Hippocampal formation (tissue), 2 donors: ENCODE data around the gene OR2Y1.
"Not testable (repeated sequence)": the region's sequence is repeated elsewhere in the genome, so short reads cannot be mapped to it uniquely, and the experiment has no call there.

Experiments used
- DNase-seq, 2 donors: peaks; one replicate each; lab custom pipeline; 2025; lab: John Stamatoyannopoulos, UW

OR2Y1 gene, protein sequence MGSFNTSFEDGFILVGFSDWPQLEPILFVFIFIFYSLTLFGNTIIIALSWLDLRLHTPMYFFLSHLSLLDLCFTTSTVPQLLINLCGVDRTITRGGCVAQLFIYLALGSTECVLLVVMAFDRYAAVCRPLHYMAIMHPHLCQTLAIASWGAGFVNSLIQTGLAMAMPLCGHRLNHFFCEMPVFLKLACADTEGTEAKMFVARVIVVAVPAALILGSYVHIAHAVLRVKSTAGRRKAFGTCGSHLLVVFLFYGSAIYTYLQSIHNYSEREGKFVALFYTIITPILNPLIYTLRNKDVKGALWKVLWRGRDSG

DNA sequence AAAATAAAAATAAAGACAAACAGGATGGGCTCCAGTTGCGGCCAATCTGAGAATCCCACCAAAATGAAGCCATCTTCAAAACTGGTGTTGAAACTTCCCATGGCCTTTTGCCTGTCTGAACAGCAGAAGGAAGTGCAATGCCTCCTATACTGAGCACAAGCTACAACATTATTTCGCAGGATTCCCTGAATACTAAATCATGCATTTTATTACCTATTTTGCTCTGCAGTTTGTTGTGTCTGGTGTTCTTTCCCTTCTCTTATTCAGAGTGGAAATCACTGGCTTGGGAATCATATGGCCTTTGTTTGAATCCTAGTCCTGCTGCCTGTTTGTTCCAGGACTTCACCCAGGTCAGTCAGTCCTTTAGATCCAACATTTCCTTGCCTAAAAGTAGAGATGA is at the start of gene OR2Y1:
Gene OR2Y1 (minus strand): TSS at position 101 of the 400 bp plus-strand sequence. CDS start 0 bp downstream, at position 101.
- no peak for DNase-seq

DNA sequence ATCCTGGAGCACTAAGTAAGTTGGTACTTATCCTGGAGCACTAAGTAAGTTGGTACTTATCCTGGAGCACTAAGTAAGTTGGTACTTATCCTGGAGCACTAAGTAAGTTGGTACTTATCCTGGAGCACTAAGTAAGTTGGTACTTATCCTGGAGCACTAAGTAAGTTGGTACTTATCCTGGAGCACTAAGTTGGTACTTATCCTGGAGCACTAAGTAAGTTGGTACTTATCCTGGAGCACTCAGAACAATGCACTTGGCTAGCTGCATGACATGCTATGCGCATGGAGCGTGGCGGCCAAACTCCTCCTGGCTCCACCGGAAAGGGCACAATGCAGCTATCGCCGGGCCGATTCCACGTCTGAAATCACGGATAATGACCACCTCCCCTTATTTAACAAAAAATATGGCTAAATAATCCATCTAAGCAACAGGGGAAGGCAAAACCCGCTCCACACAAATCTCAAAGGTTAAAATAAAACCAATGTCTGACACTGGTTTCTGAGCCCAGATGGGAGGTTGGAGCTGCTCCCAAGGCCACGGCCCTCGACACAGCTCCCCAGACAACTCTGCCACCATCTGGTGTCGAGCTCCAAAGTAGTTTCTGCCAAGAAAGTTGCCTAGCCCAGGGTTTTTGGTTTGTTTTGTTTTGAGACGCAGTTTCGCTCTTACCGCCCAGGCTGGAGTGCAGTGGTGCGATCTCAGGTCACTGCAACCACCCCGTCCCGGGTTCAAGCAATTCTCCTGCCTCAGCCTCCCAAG is 49.0 kb upstream of the OR2Y1 start:
- not testable (repeated sequence) for DNase-seq

DNA sequence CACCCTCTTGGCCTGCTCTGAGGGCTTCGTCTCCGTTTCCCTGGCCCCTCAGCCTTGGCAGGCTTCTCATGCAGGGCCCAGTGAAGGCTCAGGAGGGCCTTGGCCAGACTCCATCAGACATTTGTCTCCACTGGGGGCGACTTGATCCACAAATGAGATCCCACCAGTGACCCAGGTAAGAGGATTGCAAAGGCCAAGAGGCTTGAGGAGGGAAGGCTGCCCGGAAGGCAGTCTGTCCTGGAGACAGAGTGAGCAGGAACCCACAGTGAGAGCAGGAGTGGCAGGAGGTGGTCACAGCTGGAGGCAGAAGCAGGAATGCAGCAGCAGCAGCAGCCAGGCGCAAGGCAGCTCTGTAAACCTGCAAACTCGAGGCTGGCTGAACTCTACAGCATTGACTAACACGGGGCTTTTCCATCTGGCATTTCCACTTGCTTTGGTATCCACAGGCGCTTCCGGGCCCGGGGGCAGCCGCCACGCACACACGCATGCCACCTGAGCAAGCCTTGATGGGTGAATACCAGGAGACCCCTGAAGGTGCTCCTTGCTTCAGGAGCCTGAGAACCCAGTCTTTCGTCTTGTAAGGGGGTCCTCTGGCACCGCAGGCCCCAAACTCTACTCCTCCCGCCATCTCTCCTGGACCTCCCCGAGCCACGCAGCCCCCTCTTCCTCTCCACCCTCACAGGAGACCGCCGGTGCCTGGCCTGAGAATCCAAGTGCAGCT is 48.0 kb upstream of the OR2Y1 start:
- DNase-seq, result no peak

DNA sequence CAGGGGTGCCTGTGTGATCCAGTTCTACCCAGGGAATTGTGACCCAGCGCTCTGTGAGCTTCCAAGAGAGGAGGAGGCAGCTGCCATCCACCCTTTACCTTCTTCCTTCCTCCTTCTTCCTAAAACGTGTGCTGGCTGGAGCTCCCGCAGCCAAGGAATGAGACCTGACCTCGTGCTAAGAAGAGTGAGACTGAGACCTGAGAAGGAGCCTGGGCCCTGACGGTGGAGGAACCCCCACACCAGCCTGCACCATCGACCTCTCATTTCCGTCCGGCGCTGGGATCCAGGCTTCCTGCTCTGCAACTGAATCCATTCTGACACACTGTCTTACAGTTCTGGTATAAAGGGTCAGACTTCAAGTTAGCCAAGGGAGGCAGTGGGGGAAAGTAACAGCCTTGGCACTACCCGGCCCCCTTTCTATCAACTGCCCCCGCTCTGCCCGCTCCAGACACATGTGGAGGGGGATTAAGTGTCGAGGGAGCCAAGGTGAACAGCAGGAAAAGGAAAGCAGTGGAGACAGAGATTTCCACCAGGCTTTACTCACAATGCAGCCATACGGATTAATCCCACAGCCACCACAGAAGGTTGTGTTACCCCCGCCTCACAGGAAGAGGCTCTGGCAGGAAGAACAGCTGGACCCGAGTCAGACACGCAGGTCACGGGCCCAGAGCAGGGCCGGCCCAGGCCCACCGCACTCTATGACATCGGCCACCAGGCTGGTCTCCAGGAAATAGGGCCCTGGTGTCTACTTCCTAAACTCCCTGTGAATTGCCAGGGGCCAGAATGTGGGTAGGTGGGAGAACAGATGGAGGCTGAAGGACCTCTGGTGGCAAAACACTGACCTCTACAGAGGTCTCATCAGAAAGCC is 46.9 kb upstream of the OR2Y1 start:
- no peak for DNase-seq

DNA sequence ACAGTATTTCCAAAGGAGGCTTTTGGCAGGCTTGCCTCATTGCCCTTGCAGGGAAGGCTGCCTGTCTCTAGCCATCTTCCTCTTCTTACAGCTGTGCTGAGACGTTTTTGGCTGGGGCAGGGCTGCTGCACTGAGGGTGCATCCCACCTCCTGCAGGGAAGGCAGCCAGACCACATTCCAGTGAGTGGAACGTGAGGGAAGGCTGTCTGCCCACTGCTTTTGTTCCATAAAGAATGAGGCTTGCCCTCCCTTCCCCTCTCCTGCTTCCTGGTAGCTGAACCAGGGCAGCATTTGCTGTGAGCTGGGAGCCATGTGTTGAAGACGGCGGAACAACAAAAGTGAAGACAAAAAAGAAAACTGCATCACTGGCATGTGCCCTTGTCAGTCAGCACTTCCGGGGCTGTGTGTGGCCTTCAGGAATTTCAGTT is 46.0 kb upstream of the OR2Y1 start:
- DNase-seq, result no peak

DNA sequence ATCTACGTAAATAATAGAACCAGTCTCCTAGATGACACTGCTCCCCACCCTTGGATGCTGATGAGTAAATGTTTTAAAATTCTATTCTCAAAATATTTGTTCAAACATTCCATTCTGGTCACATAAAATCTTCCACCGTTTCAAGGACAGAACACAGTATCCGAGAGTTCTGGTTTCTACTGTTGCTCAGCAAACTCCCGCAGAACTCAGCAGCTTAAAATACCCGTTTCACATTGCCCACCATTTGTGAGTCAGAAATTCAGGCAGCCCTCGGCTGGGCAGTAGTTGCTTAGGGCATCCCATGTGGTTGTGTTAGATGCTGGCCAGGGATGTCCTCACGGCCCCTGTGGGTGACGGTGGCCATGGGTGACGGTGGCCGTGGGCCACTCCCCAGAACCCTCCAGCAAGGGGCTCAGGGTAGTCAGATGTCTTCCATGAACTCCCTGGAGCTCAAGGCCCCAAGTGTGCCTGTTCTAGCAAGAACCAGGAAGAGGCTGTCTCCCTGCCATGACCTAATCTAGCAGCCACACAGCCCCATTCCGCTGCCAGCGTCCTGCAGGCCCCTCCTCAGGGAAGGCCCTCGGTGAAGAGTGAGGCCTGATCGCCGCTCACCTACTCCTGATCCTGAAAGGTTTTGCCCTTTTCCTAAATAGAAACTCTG is 45.4 kb upstream of the OR2Y1 start:
- no peak for DNase-seq

DNA sequence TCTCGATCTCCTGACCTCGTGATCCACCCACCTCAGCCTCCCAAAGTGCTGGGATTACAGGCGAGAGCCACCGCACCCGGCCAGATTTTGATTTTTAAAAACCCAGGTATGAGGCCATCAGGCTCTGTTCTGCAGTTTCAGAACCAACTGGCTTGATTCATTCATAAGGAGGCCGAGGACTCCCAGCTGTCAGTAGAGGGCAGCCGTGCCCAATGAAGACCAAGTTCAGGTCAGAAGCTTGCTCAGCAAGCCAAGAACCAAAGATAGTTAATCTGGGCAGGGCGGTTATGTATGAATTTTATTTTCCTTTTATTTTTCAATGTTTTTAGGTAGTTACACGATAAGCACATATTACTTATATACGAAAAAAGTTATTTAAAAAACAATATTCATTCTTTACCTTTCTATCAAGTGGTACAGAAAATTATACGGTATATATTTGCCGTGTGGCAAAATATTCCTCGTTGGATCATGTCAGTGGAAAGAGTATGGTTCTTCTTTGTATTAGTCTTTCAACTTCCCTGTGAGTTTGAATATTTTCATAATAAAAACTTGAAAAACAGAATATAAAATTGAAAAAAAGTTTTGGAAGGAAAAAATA is 44.7 kb upstream of the OR2Y1 start:
- peak; percentile 63 to 68 for DNase-seq

DNA sequence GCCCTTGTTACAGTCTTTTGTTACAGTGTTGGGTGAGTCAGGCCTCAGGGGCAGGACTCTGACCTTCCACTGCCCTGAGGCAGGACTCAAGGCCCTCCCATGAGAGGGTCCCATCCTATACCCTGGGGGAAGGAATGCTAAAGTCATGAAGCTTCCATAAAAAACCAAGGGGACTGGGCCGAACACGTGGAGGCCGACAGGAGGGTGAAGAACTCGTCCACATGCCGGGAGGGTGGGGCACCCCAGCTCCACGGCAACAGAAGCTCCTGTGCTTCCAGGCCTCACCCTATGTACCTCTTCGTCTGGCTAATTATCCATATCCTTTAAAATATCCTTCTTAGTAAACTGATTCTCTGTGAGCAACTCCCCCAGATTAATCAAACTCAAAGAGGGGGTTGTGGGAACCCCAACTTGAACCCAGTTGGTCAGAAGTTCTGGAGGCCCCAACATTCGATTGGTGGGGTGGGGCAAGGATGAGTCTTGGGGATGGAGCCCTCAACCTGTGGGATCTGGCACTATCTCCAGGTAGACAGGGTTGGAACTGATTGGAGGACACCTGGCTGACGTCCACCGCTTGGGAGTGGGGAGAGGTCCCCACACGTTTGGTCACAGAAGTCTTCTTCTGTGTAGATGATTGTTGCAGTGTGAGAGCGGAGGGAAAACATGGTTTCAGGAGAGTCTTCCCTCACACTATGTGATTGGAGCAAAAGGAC is 43.6 kb upstream of the OR2Y1 start:
- DNase-seq, result no peak

DNA sequence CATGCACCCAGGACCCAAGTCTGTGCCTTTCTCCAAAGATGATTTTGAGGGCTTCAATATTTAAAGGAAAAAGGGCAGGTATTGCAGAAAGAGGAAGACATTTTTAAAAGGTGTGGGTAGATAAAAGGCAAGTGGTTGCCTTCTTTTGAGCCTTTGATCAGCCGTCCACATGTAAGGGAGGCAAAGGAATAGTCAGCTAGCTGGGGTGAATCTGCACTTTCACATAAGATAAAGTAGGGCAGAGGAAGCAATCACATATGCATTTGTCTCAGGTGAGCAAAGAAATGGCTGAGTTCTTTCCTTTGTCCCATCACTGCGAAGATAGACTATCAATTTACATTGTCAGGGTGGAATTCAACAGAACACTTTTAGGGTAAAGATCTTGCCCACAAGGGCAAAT is 42.9 kb upstream of the OR2Y1 start:
- no peak for DNase-seq

DNA sequence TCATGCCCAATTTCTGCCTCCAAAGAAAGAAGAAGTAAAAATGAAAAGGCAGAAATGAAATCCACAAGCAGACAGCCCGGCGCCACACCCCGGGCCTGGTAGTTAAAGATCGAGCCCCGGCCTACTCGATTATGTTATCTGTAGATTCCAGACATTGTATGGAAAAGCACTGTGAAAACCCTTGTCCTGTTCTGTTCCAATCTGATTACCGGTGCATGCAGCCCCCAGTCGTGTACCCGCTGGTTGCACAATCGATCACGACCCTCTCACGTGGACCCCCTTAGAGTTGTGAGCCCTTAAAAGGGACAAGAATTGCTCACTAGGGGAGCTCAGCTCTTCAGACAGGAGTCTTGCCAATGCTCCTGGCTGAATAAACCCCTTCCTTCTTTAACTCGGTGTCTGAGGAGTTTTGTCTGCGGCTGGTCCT is 42.1 kb upstream of the OR2Y1 start:
- not testable (repeated sequence) for DNase-seq

DNA sequence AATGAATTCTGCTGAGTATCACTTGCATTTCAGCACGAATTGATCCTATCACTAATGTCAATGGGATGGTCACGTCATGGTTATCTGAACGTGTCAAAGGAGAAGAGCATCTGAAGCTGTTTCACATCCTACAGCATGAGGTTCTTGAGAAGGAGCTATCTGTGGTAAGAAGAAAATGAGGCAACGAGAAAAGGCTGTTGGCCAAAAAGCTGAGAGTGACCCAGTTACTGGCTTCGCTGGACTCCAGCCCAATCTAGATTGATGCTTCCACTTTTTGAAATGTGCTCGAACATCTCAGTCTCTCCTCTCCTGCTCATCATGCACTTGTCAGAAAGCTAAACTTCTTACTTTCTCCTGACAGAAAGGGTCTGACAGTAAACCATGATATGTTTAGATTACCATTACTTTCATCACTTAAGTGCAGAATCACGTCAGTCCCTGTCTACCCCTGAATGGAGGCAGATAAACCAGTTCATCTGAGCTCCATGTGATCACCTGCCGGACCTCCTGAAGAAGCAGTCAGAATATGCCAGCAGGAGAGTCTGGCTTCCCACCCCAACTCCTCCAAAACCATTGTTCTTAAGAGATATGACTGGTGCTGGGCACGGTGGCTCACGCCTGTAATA is 40.2 kb upstream of the OR2Y1 start:
- DNase-seq, result no peak

DNA sequence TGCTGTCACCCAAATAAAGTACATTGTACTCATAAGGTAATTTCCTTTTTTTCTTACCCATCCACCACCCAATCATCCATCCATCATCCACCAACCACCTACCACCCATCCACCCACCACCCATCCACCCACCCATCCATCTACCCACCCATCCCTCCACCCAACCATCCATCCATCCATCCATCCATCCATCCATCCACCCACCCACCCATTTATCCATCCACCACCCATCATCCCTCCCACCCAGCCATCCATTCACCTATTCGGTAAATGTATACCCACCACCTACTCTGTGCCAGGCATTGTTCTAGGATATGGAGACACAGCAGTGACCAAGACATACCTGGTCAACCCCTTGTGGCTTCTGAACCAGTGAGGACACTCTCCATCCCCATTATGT is 37.6 kb upstream of the OR2Y1 start:
- no peak for DNase-seq

DNA sequence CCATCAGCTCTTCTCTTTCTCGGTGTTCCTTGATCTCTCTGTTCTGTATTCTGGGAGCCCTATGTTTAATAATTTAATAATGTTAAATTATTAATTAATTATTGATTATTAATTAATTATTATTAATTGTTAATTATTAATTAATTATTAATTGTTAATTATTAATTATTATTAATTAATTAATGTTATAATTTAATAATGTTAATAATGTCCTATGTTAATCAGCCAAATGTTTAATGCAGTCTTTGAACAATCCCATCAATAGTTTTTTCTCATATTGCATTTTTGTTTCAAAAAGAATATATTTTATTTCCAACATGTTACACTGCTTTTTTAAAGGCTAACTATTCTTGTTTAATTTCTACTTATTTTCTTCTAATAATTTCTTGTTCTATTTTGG is 36.5 kb upstream of the OR2Y1 start:
- DNase-seq, result no peak

DNA sequence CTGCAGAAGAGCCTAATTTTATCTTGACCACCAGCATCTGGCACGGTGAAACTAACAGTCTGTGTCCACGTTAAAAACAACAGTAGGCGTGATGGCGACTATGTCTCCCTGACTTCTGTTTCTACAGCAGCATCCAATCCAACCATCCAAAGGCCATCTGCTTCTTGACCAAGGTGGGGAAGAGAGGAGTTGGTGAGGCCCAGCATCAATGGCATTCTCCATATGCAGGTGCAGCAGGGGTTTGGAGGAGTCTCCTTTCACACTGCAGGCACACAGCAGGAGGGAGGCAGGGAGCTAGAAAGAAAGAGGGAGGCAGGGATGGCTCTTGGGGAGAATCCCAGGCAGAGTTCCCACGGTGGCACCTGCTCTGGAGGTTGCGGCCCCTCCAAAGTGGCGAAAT is 35.8 kb upstream of the OR2Y1 start:
- no peak for DNase-seq

DNA sequence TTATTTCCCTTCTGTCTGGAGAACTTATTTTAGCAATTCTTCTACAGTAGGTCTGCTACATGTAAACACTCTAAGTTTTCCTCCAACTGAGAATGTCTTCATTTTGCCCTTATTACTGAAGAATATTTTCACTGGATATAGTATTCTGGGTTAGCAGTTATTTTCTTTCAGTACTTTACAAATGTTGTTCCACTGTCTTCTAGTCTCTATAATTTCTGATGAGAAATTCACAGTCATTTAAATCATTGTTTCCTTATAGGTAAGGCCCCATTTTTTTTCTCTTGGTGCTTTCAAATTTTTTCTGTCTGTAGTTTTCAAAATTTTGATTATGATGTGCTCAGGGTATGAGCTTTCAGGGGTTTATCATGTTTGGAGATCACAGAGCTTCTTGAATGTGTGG is 32.0 kb upstream of the OR2Y1 start:
- no peak for DNase-seq

DNA sequence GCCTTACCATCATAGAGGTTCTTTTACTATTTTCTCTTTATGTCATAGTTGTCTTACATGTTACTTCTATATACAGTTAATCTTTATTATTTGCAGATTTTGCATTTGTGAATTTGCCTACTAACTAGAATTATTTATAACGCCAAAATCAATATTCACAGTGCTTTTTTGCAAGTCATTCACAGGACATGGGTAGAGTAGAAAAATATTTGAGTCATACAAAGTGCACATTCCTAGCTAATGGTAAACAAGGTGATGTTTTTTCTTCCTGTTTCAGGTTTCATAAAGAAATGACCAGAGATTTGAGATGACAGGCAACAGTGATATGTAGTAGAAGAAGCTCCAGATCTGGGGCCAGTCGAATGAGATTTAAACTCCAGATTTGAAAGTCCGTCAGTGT is 30.0 kb upstream of the OR2Y1 start:
- DNase-seq, result no peak

DNA sequence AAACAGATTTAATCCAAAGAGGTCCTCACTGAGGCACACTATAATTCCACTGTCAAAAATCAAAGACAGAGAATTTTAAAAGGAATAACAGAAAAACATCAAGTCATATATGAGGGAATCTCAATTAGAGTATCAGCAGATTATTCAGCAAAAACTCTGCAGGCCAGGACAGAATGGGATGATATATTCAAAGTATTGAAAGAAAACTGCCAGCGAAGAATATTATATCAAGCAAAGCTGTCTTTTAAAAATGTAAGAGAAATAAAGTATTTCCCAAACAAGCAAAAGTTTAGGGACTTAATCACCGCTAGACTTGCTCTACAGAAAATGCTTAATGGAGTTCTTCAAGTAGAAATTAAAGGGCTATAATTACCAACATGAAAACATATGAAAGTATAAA is 15.7 kb upstream of the OR2Y1 start:
- no peak for DNase-seq

DNA sequence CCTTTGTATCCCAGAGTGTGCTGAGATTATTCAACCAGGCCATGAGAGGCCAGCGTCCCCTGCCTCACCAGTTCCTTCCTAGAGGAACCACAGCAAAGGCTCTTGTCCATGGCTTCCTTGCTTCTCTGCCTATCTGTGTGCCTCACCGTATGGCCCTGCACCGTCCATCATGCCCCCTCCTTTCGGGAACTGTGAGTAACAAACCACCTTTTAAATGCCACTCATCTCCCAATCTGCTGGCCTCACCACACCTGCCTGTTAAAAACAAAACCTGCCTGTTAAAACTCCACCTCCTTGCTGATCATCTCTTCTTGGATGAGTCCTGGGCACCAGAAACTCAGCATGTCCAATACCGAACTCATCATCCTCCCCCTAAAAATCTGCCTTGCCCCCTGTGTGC is 4.4 kb upstream of the OR2Y1 start:
- no peak for DNase-seq

DNA sequence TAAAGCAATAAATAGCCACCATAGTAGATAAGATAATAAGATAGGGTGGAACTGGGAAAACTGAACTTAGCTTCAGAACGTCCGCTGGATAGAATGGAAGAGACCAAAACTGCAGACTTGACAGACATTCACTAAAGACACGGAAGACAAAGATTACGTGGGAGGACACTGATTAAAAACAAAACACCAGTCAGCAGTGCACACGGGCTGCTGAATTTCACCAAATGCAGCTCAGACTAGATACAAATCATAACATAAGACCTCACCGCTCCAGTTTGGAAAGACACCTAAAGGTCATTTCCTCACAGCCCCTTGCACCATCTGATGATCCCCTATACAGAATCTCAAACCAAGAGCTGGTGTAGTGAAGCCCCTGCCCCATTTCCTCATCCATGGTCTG is 2.9 kb upstream of the OR2Y1 start:
- DNase-seq, result no peak

DNA sequence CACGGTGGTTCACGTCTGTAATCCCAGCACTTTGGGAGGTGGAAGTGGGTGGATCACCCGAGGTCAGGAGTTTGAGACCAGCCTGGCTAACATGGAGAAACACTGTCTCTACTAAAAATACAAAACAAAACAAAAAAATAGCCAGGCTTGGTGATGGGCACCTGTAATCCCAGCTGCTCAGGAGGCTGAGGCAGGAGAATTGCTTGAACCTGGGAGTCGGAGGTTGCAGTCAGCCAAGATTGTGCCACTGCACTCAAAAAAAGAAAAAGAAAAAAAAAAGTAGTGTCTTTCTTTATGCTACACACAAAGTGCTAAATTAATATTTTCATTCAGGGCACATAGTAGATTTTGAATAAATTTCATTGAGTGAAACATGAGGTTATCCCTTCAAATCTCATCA is 1.1 kb upstream of the OR2Y1 start:
- DNase-seq, result not testable (repeated sequence)
